Stimulated activated CD4-positive, alpha-beta T cell treated with anti-CD3 and anti-CD28 coated beads, Interleukin-4, amount 100 ng/mL, for 4 hours (primary cell): ENCODE data around the gene CDCA5.

Experiments
- DNase-seq, 2 experiments: peaks; one replicate each; pipeline ENCODE4 v3.0.0-alpha.2; 2020

Gene CDCA5

GRCh38 chr11:65040847-65041622, 42.8 kb downstream of the CDCA5 start, which contains the start of gene SAC3D1:
Gene SAC3D1 (plus strand): TSS chr11:65041210. CDS start chr11:65041293, 83 bp downstream.
- peak; percentile 80 to 81 for DNase-seq

GRCh38 chr11:65040520-65040846, 43.4 kb downstream of the CDCA5 start:
- no peak for DNase-seq

- DNase-seq = no peak
Measured at GRCh38 chr11:65036931-65037330, 46.9 kb downstream of the CDCA5 start.

GRCh38 chr11:65035579-65035978, 48.3 kb downstream of the CDCA5 start:
- DNase-seq = no peak

GRCh38 chr11:65034423-65034822, 49.4 kb downstream of the CDCA5 start:
- no peak for DNase-seq

GRCh38 chr11:65032216-65032615, 51.6 kb downstream of the CDCA5 start:
- no peak for DNase-seq
